Hematopoietic multipotent progenitor cell treated with erythropoietin and hydrocortisone succinate and interleukin-3 and kit ligand, for 17 days (in vitro differentiated cells): ENCODE data around the gene PEX10.

Experiments
- DNase-seq: peaks from one replicate; pipeline ENCODE4 v3.0.0-alpha.2; 2015; ENCODE audit warnings: low spot score

Gene PEX10

GRCh38 chr1:2374252-2375155 is 37.9 kb downstream of the PEX10 start:
- DNase-seq, result no peak

GRCh38 chr1:2373551-2374251 is 38.7 kb downstream of the PEX10 start:
- DNase-seq, result no peak

- no peak for DNase-seq
Observed at GRCh38 chr1:2372551-2373490, 39.5 kb downstream of the PEX10 start.

- DNase-seq, result no peak
Observed at GRCh38 chr1:2368053-2368744, 44.2 kb downstream of the PEX10 start.

DNA sequence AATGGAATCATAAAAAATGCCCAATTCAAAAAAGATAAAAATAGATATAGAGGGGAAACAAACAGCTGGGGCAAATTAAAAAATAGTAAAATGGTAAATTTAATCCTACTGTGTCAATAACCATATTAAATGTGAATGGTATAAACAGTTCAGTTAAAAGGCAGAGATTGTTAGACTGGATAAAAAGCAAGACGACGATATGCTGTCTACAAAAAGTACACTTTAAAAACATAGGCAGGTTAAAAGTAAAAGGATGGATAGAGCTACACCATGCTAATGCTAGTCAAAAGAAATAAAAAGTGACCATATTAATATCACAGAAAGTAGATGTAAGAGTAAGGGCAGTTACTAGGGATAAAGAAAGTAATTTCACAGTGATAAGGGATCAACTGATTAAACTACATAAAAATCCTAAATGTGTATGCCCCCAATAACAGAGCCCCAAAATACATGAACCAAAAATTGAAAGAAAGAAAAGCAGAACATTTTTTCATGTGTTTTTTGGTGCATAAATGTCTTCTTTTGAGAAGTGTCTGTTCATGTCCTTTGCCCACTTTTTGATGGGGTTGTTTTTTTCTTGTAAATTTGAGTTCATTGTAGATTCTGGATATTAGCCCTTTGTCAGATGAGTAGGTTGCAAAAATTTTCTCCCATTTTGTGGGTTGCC is 48.4 kb downstream of the PEX10 start:
- no peak for DNase-seq

DNA sequence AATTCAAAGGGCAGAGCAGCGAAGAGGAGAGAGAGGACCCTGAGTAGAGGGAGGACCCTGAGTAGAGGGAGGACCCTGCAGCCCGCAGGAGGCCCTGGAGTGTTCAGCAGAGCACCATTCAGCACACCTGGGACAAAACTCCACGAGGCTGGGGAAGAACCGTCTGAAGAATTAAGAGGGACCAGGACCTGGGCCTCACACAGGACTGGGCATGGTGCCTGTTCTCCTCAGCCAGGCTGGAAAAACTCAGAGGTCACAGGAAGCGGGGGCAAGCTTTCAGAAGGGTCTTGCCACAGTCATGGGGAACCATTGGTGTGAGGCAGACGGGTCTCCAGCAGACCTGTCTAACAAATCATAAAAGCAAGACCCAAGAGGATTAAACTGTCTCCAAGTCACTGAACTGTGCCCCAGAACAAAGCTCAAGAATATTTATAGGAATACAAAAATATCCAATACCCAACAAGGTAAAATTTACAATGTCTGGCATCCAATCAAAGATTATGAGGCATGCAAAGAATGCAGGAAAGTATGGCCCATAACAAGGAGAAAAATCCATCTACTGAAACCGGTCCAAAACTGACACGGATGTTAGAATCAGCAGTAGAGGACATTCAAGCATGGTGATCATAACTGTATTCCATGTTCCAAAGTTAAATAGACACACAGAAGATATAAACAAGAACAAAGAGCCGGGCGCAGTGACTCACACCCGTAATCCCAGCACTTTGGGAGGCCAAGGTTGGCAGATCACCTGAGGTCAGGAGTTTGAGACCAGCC is 51.6 kb downstream of the PEX10 start:
- DNase-seq, result no peak

GRCh38 chr1:2358651-2359640 is 53.4 kb downstream of the PEX10 start:
- DNase-seq, result no peak

- DNase-seq, result no peak
Observed at GRCh38 chr1:2358072-2358471, 54.3 kb downstream of the PEX10 start.

GRCh38 chr1:2356911-2357845 is 55.2 kb downstream of the PEX10 start:
- DNase-seq, result no peak

DNA sequence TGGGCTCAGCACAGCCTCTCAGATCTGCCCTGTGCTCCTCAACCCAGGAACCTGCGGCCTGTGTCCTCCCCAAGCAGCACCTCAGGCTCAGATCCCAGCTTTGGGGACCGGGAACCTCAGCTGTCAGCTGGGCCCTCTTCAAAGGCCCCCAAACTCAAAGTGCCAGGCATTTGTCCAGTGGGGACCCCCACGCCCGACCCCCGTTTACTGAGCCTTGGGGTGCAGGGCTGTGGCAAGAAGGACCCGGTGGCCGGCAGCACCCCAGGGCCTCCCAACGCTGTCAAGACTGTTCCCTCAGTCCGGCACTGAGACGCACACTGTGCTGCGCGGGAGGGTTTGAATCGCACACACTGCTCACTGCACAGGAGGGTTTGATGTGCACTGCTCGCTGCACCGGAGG is 56.0 kb downstream of the PEX10 start:
- DNase-seq, result no peak

- no peak for DNase-seq
Observed at GRCh38 chr1:2355373-2356261, 56.7 kb downstream of the PEX10 start.

DNA sequence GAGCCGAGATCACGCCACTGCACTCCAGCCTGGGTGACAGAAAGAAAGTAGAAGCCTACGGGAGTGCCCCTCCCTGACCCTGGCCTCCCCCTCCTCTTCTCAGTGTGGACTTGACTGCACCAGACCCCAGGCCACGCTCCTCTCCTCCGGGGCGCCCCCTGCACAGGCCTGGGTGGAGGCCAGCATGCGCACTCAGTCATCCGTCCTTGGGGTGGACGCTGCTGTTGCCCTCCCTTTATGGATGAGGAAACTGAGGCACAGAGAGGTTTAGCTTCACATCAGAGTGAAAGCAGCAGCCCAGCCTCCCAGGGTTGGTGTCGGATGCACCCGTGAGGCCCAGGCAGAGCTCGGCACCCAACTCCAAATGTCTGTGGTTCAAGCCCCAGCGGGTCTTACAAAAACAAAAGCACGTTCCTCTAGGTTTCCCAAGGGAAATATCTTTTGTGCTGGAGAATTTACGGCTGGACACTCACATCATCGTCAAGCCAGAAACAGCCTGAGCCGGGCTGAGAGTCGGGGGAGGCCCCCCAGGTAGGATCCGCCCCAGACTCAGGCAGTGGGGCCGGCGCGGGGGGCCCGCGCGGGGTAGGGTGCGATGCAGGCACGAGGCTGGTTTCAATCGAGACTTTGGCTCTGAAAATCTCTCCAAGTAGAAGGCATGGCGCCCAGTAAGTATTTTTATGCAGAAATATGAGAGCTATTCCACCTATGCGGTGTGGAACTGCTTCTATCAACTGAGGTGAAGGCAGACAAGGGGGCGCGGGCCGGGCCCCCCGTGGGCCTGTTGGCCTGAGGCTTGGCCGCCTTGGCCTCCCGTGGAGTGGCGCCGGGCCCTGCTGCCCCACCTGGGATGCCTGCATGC is 57.6 kb downstream of the PEX10 start:
- DNase-seq, result no peak
